Stimulated activated CD8-positive, alpha-beta memory T cell treated with anti-CD3 and anti-CD28 coated beads, Interleukin-12 subunit alpha, Interleukin-12 subunit beta, amount 100 ng/mL, for 24 hours (primary cell): ENCODE results near the gene CNTN4.

ENCODE experiments used
- DNase-seq: peaks from one replicate; pipeline ENCODE4 v3.0.0-alpha.2; 2020; ENCODE audit errors: extremely low read depth

Gene CNTN4

GRCh38 chr3:2589336-2589969 is 490.8 kb downstream of the CNTN4 start:
- DNase-seq = no peak

- DNase-seq = no peak
Observed at GRCh38 chr3:2595486-2595885, 496.8 kb downstream of the CNTN4 start.

- DNase-seq = no peak
Observed at GRCh38 chr3:2597615-2598014, 498.9 kb downstream of the CNTN4 start.

GRCh38 chr3:2599471-2599870 is 500.8 kb downstream of the CNTN4 start:
- DNase-seq = no peak

- DNase-seq = no peak
Observed at GRCh38 chr3:2603692-2604289, 505.1 kb downstream of the CNTN4 start.

GRCh38 chr3:2614578-2614977 is 515.9 kb downstream of the CNTN4 start:
- no peak for DNase-seq

- DNase-seq = no peak
Observed at GRCh38 chr3:2615080-2615479, 516.4 kb downstream of the CNTN4 start.

- DNase-seq = no peak
Observed at GRCh38 chr3:2623436-2623835, 524.8 kb downstream of the CNTN4 start.

- no peak for DNase-seq
Observed at GRCh38 chr3:2628117-2628516, 529.5 kb downstream of the CNTN4 start.

- no peak for DNase-seq
Observed at GRCh38 chr3:2635511-2635910, 536.8 kb downstream of the CNTN4 start.

GRCh38 chr3:2643606-2644005 is 544.9 kb downstream of the CNTN4 start:
- DNase-seq = no peak

- no peak for DNase-seq
Observed at GRCh38 chr3:2645001-2645400, 546.3 kb downstream of the CNTN4 start.

- no peak for DNase-seq
Observed at GRCh38 chr3:2650746-2651145, 552.1 kb downstream of the CNTN4 start.

- no peak for DNase-seq
Observed at GRCh38 chr3:2652386-2652785, 553.7 kb downstream of the CNTN4 start.

- no peak for DNase-seq
Observed at GRCh38 chr3:2653706-2654105, 555.0 kb downstream of the CNTN4 start.

- no peak for DNase-seq
Observed at GRCh38 chr3:2655229-2655701, 556.6 kb downstream of the CNTN4 start.

- DNase-seq = no peak
Observed at GRCh38 chr3:2656806-2657777, 558.4 kb downstream of the CNTN4 start.

GRCh38 chr3:2657971-2658370 is 559.3 kb downstream of the CNTN4 start:
- no peak for DNase-seq

- no peak for DNase-seq
Observed at GRCh38 chr3:2659896-2660295, 561.2 kb downstream of the CNTN4 start.

- DNase-seq = no peak
Observed at GRCh38 chr3:2661078-2661477, 562.4 kb downstream of the CNTN4 start.

GRCh38 chr3:2677501-2677900 is 578.8 kb downstream of the CNTN4 start:
- DNase-seq = no peak

GRCh38 chr3:2680236-2680635 is 581.6 kb downstream of the CNTN4 start:
- no peak for DNase-seq

- DNase-seq = no peak
Observed at GRCh38 chr3:2684046-2684445, 585.4 kb downstream of the CNTN4 start.
